GM21619 (cell line): ENCODE results near the gene SPANXB1.
"Not testable (repeated sequence)": the region's sequence is repeated elsewhere in the genome, so short reads cannot be mapped to it uniquely, and the experiment has no call there.

Source experiments
- ATAC-seq: cut with Tn5 transposase; IDR thresholded peaks from one replicate; pipeline ENCODE4 v1.9.1; 2021; ENCODE audit not compliant: unreplicated experiment

SPANXB1 gene, protein sequence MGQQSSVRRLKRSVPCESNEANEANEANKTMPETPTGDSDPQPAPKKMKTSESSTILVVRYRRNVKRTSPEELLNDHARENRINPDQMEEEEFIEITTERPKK

DNA sequence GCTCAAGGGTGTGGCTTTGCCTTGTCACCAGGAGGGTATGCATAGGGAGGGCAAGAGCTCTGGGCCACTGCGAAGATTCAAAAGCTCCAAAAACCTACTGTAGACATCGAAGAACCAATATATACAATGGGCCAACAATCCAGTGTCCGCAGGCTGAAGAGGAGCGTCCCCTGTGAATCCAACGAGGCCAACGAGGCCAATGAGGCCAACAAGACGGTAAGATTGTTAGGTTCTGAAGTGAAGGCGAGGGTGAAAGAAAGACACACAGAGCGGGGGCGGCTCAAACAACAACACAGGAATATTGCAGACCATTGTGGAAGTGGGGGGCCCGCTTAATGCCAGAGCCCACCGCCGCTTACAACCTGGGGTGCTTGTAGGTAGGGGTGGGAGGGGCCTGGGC lies at the start of gene SPANXB1:
SPANXB1 (plus strand) TSS at position 27 of the 400 bp plus-strand sequence; CDS start at position 127, 100 bp downstream.
- ATAC-seq = not testable (repeated sequence)

DNA sequence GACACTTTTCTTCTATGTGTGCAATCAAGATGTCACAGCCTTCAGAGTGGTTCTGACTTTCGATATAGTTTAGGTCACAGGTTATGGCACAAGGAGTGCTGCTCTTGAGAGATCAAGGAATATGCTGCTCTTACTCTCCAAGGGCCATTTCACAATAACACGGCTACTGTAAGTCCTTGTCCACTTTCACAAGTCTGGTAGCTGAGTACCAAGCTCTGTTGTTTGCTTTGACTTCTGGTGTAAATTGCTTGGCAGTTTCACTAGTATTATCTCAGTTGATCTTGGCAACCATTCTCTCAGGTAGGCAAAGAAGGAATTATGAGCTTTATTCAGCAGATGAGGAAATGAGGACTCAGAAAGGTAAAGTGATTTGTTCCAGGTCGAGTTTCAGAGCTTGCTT lies 35.4 kb upstream of the SPANXB1 start:
- ATAC-seq = no peak

DNA sequence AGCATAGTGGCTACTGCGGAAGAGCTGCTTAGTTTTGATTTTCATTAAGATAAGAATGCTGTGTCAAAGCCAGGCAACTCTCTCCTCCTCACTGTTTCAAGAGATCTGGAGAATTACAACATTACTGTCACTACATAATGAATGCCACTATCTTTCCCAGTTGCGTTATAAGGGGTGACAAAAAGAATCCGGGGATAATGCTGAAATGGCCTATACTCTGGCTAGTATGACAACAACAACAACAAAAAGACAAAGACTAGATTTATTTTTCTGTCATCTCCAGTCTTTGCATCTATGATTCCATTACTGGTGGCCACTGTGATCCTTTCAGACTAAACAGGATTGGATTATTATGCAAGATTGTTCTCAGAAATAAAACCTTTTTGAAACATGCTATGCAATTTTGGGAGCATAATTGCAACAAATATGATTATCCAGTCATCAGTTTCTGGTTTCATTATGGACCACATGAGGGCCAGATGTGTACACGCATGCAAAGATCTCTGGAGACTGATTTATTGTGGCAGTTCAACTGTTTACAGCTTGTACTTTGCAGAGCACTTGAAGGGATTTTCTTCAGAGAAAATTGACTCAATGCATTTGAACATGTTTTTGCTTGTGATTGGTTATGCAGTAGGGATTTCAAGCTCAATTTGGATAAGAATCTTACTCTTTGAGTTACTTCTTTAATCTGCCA lies 31.1 kb upstream of the SPANXB1 start:
- no peak for ATAC-seq

DNA sequence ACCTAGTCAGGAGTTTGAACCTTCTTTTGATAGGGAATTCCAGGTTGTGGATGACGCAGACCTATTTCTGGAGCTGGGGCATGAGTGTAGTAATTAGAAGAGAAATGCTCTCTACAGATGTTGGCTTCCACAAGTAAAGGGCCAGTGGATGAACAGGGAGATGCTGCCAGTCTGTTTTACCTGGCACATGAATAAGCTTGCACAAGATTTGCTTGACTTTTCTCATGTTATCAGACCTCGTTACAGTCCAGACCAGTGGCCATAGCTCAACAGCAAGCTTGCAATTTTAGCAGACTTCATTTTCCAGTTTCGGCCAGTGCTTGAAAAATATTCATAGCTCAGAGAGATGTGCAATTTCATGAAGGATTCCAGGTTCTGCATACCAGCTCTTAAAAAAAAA lies 26.9 kb upstream of the SPANXB1 start:
- no peak for ATAC-seq

DNA sequence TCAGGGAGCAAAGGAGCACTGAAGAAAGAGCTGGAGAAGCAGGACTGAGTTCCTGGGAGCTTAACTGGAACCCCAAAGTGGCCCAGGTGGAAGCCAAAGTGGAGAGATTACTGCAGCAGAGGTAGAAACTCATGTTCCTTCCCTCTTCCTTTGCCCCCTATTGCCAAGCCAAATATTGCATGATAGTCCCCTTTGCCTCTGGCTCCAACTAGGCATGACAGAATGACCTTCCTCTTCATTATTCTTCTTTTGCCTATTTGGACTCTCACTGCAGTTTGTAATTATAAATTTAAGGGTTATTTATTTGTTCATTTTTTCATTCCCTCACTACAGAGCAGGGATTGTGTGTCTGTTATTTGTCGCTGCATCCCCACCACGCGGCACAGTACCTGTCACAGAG lies 22.1 kb upstream of the SPANXB1 start:
- ATAC-seq = no peak

DNA sequence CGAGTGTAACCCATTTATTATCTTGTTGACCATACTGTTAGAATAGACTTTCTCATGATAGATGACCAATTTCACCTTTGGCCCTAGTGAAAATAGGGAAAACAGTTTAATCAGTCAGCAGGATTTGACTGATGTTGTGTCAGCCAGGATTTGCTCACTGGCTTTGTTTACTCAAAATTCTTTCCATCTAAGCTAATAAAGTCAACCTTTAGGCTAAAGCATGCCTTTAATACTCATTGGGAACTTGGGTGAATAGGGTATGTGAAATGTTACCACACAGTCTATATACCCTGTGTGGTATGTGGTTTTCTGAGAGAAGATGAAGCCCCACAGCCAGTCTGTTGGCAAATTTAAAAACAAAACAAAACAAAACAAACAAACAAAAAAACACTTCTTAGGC lies 18.7 kb upstream of the SPANXB1 start:
- ATAC-seq = no peak

DNA sequence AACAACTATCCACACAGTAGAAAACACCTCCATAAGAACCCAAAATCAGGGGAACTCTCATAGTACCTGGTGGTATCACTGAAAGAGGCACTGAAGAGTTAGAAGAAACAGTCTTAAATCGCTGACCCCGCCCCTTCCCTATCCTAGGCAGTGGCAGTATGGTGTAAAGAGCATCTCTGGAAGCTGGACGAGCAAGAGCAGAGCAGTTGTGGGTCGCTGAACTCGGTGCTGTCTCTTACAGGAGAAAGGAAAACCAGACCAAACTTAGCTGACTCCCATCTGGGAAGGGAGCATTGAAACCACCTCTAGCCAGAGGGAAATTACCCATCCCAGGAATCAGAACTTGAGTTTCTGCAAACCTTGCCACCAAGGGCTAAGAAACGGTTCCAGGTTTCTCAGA lies 2.8 kb downstream of the SPANXB1 start:
- not testable (repeated sequence) for ATAC-seq

DNA sequence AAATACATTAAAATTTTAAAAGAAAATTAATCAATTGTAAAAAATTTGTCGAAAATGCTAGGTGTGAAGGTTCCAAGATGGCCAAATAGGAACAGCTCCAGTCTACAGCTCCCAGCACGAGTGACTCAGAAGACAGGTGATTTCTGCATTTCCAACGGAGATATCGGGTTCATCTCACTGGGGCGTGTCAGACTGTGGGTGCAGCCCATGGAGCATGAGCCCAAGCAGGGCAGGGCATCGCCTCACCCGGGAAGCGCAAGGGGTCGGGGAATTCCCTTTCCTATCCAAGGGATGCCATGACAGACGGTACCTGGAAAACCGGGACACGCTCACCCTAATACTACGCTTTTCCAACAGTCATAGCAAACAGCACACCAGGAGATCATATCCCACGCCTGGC lies 41.9 kb downstream of the SPANXB1 start:
- ATAC-seq = not testable (repeated sequence)

DNA sequence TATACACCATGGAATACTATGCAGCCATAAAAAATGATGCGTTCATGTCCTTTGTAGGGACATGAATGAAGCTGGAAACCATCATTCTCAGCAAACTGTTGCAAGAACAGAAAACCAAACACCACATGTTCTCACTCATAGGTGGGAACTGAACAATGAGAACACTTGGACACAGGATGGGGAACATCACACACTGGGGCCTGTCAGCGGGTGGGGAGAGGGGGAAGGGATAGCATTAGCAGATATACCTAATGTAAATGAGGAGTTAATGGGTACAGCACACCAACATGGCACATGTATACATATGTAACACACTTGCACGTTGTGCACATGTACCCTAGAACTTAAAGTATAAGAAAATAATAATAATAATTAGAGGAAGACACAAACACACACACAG lies 47.5 kb downstream of the SPANXB1 start:
- not testable (repeated sequence) for ATAC-seq

DNA sequence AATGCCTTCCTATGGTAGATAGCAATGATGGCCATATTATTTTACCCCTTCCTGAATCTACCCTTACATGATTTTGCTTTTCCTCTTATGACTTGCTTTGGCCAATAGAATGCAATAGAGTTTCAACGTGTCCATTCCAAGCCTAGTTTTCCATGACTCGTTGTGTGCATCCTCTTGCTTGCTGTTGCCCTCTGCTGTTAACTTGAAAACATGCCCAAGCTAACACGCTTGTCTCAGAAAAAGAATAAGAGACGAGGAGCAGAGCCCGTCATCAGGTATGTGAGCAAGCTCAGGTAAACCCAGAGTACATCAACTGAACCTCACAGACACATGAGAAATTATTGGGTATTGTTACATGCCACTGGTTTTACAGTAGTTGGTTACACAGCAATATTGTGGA lies 49.7 kb downstream of the SPANXB1 start:
- not testable (repeated sequence) for ATAC-seq
